GM12878 (cell line): ENCODE data around the gene PSMB8. TPM values are rescaled to one million over a fixed set of nuclear protein-coding genes. Genes with fewer than 3 reads are reported as not detected.

ENCODE experiments used
- ATAC-seq: fragments of 200-7000 bp; cut with Tn5 transposase; 3 replicates; pipeline ENCODE4 v1.9.1; 2020; ENCODE audit warnings: mild to moderate bottlenecking, moderate library complexity
- BruUV-seq: library from RNA; stranded (reverse); fragments of 400-500 nt; replicated peaks from 2 replicates; lab custom pipeline; 2021; lab: Mats Ljungman, UMichigan
- CTCF ChIA-PET: fragments of 300-600 bp; sonication (Branson Sonifier 250); formaldehyde crosslinking; extraction: SDS; loops from one replicate; lab custom pipeline; 2021; ENCODE audit warnings: inconsistent platforms; lab: Yijun Ruan, JAX
- POLR2A ChIA-PET: fragments of 350-600 bp; formaldehyde crosslinking; extraction: SDS; loops from one replicate; lab custom pipeline; 2021; ENCODE audit warnings: inconsistent platforms; lab: Charles Lee
- RAD21 ChIA-PET: fragments of 300-600 bp; sonication (Branson Sonifier 250); formaldehyde crosslinking; loops from one replicate; lab custom pipeline; 2023; ENCODE audit warnings: antibody characterized with exemption; ENCODE audit not compliant: unreplicated experiment; lab: Charles Lee
- SMC1A ChIA-PET: fragments of 300-600 bp; sonication (Branson Sonifier 250); formaldehyde crosslinking; loops from one replicate; lab custom pipeline; 2023; ENCODE audit not compliant: unreplicated experiment, uncharacterized antibody; lab: Charles Lee
- DNase-seq: peaks from one replicate; pipeline ENCODE4 v3.0.0-alpha.2; 2011; ENCODE audit warnings: low read depth, low spot score
- FAIRE-seq: peaks from 3 replicates; lab custom pipeline; 2011; peaks lifted over from hg19 to GRCh38; lab: Jason Lieb, UNC
- H2AFZ ChIP-seq: 2 replicates; pipeline ENCODE4 v1.6.0; 2011; ENCODE audit warnings: low read depth, low read length, control low read depth; ENCODE audit not compliant: control insufficient read depth
- H3K27ac ChIP-seq: 2 replicates; pipeline ENCODE4 v1.5.1; 2011; ENCODE audit warnings: control low read depth; ENCODE audit not compliant: control insufficient read depth, insufficient read depth
- H3K27me3 ChIP-seq, 2 experiments: replicated peaks in 1 of 2; 2 replicates each; pipeline versions ENCODE4 v1.6.0 to v1.6.1; 2011; ENCODE audit warnings: low read length in 1 of 2; ENCODE audit not compliant: control insufficient read depth in 2 of 2, insufficient read depth in 2 of 2
- H3K36me3 ChIP-seq, 2 experiments: 2 replicates each; pipeline ENCODE4 v1.5.1; 2011; ENCODE audit warnings: low read length in 1 of 2; ENCODE audit not compliant: control insufficient read depth in 2 of 2, insufficient read depth in 2 of 2
- H3K4me1 ChIP-seq: 2 replicates; pipeline ENCODE4 v1.6.1; 2011; ENCODE audit warnings: mild to moderate bottlenecking, low read length, moderate library complexity, mixed read lengths; ENCODE audit not compliant: control insufficient read depth, insufficient read depth
- H3K4me2 ChIP-seq: 2 replicates; pipeline ENCODE4 v1.6.0; 2011; ENCODE audit warnings: control low read depth; ENCODE audit not compliant: control insufficient read depth, insufficient read depth
- H3K4me3 ChIP-seq: fragments of 200-600 bp; sonication (generic); 2 replicates; pipeline ENCODE4 v1.5.1; 2016
- H3K79me2 ChIP-seq: 2 replicates; pipeline ENCODE4 v1.6.0; 2011; ENCODE audit warnings: low read length; ENCODE audit not compliant: control insufficient read depth, insufficient read depth
- H3K9ac ChIP-seq: 2 replicates; pipeline ENCODE4 v1.8.0; 2011; ENCODE audit warnings: low read length, control low read depth, mixed read lengths; ENCODE audit not compliant: control insufficient read depth, insufficient read depth
- H3K9me3 ChIP-seq: replicated peaks from 3 replicates; pipeline ENCODE4 v1.5.1; 2011; ENCODE audit warnings: mild to moderate bottlenecking, low read length; ENCODE audit not compliant: control insufficient read depth, insufficient read depth
- H4K20me1 ChIP-seq: 2 replicates; pipeline ENCODE4 v1.6.0; 2011; ENCODE audit not compliant: control insufficient read depth, insufficient read depth
- CHD2 ChIP-seq: IDR thresholded peaks from 2 replicates; pipeline ENCODE4 v1.6.1; 2011; ENCODE audit warnings: low read depth, low read length, improper control_type of control experiment, borderline replicate concordance
- EED ChIP-seq: sonication (generic); IDR thresholded peaks from 2 replicates; pipeline ENCODE4 v1.6.1; 2016; ENCODE audit warnings: antibody characterized with exemption, low read depth
- ETV6 ChIP-seq, 2 experiments: fragments of 450-650 bp in 1 of 2; IDR thresholded peaks in 1 of 2; conservative IDR thresholded peaks in 1 of 2; 2 replicates each; pipeline ENCODE4 v1.6.1; 2014; ENCODE audit warnings: antibody characterized with exemption in 1 of 2, borderline replicate concordance in 1 of 2, low read depth in 1 of 2, mild to moderate bottlenecking in 1 of 2, moderate library complexity in 1 of 2
- EZH2 ChIP-seq: IDR thresholded peaks from 2 replicates; pipeline ENCODE4 v1.6.1; 2012; ENCODE audit warnings: low read depth, mild to moderate bottlenecking, control low read depth, inconsistent platforms, low read length, borderline replicate concordance; ENCODE audit not compliant: control insufficient read depth
- IKZF2 ChIP-seq, 2 experiments: fragments of 450-650 bp; IDR thresholded peaks; 2 replicates each; pipeline ENCODE4 v1.6.1; 2017; ENCODE audit warnings: mild to moderate bottlenecking in 2 of 2, moderate library complexity in 2 of 2
- LARP7 ChIP-seq: fragments of 450-650 bp; IDR thresholded peaks from 2 replicates; pipeline ENCODE4 v1.6.1; 2017; ENCODE audit warnings: mild to moderate bottlenecking
- NFYA ChIP-seq: IDR thresholded peaks from 2 replicates; pipeline ENCODE4 v1.6.1; 2011; ENCODE audit warnings: low read depth, mild to moderate bottlenecking, low read length, improper control_type of control experiment, borderline replicate concordance
- POU2F2 ChIP-seq: IDR thresholded peaks from 3 replicates; pipeline ENCODE4 v1.6.1; 2011; ENCODE audit warnings: low read depth, mild to moderate bottlenecking, low read length, borderline replicate concordance
- RAD21 ChIP-seq: IDR thresholded peaks from 2 replicates; pipeline ENCODE4 v1.6.1; 2011; ENCODE audit warnings: mild to moderate bottlenecking, low read depth, low read length, moderate library complexity; ENCODE audit not compliant: insufficient read depth
- SRF ChIP-seq, 2 experiments: IDR thresholded peaks; 2 replicates each; pipeline ENCODE4 v1.6.1; 2011; ENCODE audit warnings: low read depth in 2 of 2, low read length in 2 of 2, mild to moderate bottlenecking in 1 of 2, moderate library complexity in 1 of 2
- WGBS: methylation state at CpG from one replicate; pipeline ENCODE4 v1.1.6; 2016; ENCODE audit warnings: low lambda C conversion rate; ENCODE audit not compliant: insufficient replicate concordance, insufficient coverage; ENCODE audit errors: missing lambda C conversion rate; 5-methylcytosine and 5-hydroxymethylcytosine counted together
- in situ Hi-C: fragments of 300-500 bp; cut with MboI; formaldehyde crosslinking; loops from 9 replicates; pipeline ENCODE4 v1.14.3; 2018; ENCODE audit warnings: mixed read lengths
- intact Hi-C: fragments of 100-400 bp; cut with micrococcal nuclease; formaldehyde crosslinking; loops from one replicate; pipeline ENCODE4 v1.14.2; 2022; ENCODE audit not compliant: unreplicated experiment
- polyA plus RNA-seq, 11 experiments: library from polyadenylated mRNA; depleted of rRNA in 4 of 11; unstranded in 6 of 11; stranded (reverse) in 5 of 11; fragments of >200 nt; fragmentation: Nextera tagmentation in 4 of 11; fragmentation: Illumina TruSeq in 1 of 11; extraction: Ambion mirVana in 4 of 11; extraction: Trizol in 1 of 11; gene quantifications; 1 replicate in 1 of 11; 2 replicates in 10 of 11; pipeline versions ENCODE4 v1.2.1 to v1.2.3, GENCODE V29; 2011 to 2016; ENCODE audit warnings: inconsistent platforms in 2 of 11, missing spikeins in 2 of 11, low read depth in 1 of 11
- total RNA-seq, 4 experiments: library from RNA; depleted of rRNA in 3 of 4; stranded (reverse); fragments of >200 nt in 3 of 4; fragmentation: Illumina TruSeq in 1 of 4; extraction: Trizol in 1 of 4; gene quantifications; 2 replicates each; pipeline versions ENCODE4 v1.2.1 to v1.2.3, GENCODE V29; 2013 to 2021
- TF ChIP-seq, protein P1 (sequence below): fragments of 450-650 bp; IDR thresholded peaks from 2 replicates; pipeline ENCODE4 v1.6.1; 2016; ENCODE audit warnings: mild to moderate bottlenecking
- TF ChIP-seq, protein P2 (sequence below): fragments of 450-650 bp; IDR thresholded peaks from 2 replicates; pipeline ENCODE4 v1.6.1; 2017; ENCODE audit warnings: mild to moderate bottlenecking, low read depth, inconsistent platforms; ENCODE audit not compliant: poor library complexity, severe bottlenecking
- TF ChIP-seq, protein P3 (sequence below), 3 experiments: IDR thresholded peaks in 2 of 3; conservative IDR thresholded peaks in 1 of 3; 2 replicates each; pipeline ENCODE4 v1.5.1; 2011; ENCODE audit warnings: low read depth in 3 of 3, low read length in 3 of 3, mild to moderate bottlenecking in 3 of 3, control low read depth in 2 of 3, moderate library complexity in 2 of 3, inconsistent platforms in 1 of 3, mixed read lengths in 1 of 3; ENCODE audit not compliant: control insufficient read depth in 2 of 3, insufficient read depth in 1 of 3; ENCODE audit errors: extremely low read depth in 1 of 3

The PSMB8 gene
- total and polyA plus RNA-seq, 10 of the 15 experiments (the other 5 are each of a cell fraction or from before 2014, with no cell fraction given) = 304 to 557 (median 379) TPM

DNA sequence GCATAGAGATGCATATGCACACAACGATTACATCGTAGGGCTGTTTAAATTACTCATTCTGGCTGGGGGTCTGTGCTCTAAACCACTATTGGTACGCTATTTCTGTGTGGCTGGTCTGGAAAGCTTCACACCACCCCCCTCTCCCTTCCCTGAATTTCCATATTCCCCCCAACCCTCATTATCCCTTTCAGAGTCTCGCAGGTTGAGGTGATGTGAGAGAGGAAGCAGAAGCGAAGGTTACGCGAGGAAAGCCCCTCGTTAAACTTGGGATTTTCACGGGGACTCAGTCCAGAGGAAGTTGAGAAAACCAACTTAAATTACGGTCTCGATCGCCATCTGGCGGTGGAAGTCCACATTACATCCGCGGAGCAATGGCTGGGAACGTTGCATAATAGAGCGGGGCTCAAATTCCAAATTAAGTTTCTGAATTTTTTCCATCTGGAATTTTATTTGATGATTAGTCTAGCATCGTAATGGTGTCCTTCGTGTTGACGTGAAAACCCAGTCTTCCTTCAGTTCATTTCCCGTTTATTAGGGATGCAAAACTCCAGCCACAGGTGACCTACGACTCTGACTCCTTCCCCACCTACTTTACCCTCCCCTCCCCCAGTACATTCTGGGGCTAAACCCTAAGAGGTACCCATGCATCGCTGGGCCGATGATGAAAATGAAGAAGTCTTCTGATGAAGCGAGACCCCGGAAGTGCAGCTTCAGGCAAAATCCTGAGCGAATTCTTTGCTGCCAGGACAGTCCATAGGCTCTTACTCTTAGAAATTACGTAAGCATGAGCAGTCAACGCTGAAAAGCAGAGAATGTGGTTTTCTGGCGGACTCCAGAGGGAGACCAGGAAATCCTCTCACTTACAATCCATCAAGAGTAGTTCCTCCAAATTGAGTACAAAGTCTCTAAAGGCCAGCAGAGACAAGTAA, 46.7 kb downstream of the PSMB8 start:
- Histone ChIP-seq H3K79me2 (no peaks in the 10 kb centered on the region), H3K27me3 (peaks cover 0 to 5% of the 10 kb centered on the region in 2 experiments; a peak in 2 of 4 replicates), H3K4me1 (peaks cover 19% of the 10 kb centered on the region), H2AFZ (peak overlapping the region; percentile 90), H3K4me2 (peak overlapping the region; percentile 93), H4K20me1 (no peaks in the 10 kb centered on the region), H3K36me3 (no peaks in the 10 kb centered on the region), H3K9me3 (no peaks in the 10 kb centered on the region; the same call in 1 of the 3 replicates), H3K27ac (peak overlapping the region; percentile 32), H3K4me3 (peak overlapping the region; percentile 29; the same call in 1 of the 2 replicates), H3K9ac (peak overlapping the region; percentile 47; the same call in 1 of the 2 replicates)
- intact Hi-C loops = loop anchor here (1.0 to 5.0 kb wide), 3 partner anchors 71 to 550 kb away; no protein-coding TSS in a partner anchor
- CTCF ChIA-PET = interaction anchor here (0.6 to 2.3 kb wide), 19 partner anchors 9 to 616 kb away, joined by 3 to 23 read pairs (median 4); partner anchors contain the start of gene TAP2
- DNase-seq = no peak
- BruUV-seq = no TSS peak
- 1% methylated on average over 30 of the region's 30 CpGs for WGBS
- ATAC-seq = peak; percentile 89
- POLR2A ChIA-PET = interaction anchor here (0.6 kb wide), 1 partner anchor 99 kb away, joined by 3 read pairs; no protein-coding TSS in a partner anchor
- in situ Hi-C loops = no loop called here
- FAIRE-seq = peak; percentile 75
- RAD21 ChIA-PET = interaction anchor here (0.8 to 4.3 kb wide), 9 partner anchors 10 to 383 kb away, joined by 3 to 26 read pairs (median 4); partner anchors contain the start of gene HLA-DOB
- SMC1A ChIA-PET = interaction anchor here (0.8 to 7.4 kb wide), 12 partner anchors 10 to 382 kb away, joined by 3 to 53 read pairs (median 6); no protein-coding TSS in a partner anchor
- no peak for TF ChIP-seq SRF (IDR thresholded peaks at IDR 0.05; ENCODE audit: low read depth in 2 of 2, low read length in 2 of 2)
- peak; percentile 52 for TF ChIP-seq EED
- peak; percentile 60; the same call in 1 of the 3 replicates for TF ChIP-seq POU2F2
- TF ChIP-seq, protein P1, sequence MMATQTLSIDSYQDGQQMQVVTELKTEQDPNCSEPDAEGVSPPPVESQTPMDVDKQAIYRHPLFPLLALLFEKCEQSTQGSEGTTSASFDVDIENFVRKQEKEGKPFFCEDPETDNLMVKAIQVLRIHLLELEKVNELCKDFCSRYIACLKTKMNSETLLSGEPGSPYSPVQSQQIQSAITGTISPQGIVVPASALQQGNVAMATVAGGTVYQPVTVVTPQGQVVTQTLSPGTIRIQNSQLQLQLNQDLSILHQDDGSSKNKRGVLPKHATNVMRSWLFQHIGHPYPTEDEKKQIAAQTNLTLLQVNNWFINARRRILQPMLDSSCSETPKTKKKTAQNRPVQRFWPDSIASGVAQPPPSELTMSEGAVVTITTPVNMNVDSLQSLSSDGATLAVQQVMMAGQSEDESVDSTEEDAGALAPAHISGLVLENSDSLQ = no peak
- no peak; a peak in 1 of 4 replicates for TF ChIP-seq ETV6 (conservative IDR thresholded peaks at IDR 0.05 in 1 of 2, IDR thresholded peaks at IDR 0.05 in 1 of 2; ENCODE audit: borderline replicate concordance in 1 of 2, low read depth in 1 of 2)
- peak; percentile 74 for TF ChIP-seq RAD21
- no peak for TF ChIP-seq NFYA
- TF ChIP-seq, protein P2, sequence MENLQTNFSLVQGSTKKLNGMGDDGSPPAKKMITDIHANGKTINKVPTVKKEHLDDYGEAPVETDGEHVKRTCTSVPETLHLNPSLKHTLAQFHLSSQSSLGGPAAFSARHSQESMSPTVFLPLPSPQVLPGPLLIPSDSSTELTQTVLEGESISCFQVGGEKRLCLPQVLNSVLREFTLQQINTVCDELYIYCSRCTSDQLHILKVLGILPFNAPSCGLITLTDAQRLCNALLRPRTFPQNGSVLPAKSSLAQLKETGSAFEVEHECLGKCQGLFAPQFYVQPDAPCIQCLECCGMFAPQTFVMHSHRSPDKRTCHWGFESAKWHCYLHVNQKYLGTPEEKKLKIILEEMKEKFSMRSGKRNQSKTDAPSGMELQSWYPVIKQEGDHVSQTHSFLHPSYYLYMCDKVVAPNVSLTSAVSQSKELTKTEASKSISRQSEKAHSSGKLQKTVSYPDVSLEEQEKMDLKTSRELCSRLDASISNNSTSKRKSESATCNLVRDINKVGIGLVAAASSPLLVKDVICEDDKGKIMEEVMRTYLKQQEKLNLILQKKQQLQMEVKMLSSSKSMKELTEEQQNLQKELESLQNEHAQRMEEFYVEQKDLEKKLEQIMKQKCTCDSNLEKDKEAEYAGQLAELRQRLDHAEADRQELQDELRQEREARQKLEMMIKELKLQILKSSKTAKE = peak; percentile 57
- TF ChIP-seq IKZF2 (IDR thresholded peaks at IDR 0.05) = peak; percentile 77 to 80
- no peak for TF ChIP-seq LARP7
- 0 out of 2 replicates have a peak, but pooled peaks have one; percentile 6 for TF ChIP-seq CHD2
- TF ChIP-seq, protein P3, sequence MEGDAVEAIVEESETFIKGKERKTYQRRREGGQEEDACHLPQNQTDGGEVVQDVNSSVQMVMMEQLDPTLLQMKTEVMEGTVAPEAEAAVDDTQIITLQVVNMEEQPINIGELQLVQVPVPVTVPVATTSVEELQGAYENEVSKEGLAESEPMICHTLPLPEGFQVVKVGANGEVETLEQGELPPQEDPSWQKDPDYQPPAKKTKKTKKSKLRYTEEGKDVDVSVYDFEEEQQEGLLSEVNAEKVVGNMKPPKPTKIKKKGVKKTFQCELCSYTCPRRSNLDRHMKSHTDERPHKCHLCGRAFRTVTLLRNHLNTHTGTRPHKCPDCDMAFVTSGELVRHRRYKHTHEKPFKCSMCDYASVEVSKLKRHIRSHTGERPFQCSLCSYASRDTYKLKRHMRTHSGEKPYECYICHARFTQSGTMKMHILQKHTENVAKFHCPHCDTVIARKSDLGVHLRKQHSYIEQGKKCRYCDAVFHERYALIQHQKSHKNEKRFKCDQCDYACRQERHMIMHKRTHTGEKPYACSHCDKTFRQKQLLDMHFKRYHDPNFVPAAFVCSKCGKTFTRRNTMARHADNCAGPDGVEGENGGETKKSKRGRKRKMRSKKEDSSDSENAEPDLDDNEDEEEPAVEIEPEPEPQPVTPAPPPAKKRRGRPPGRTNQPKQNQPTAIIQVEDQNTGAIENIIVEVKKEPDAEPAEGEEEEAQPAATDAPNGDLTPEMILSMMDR (IDR thresholded peaks at IDR 0.05 in 2 of 3, conservative IDR thresholded peaks at IDR 0.05 in 1 of 3; ENCODE audit: control insufficient read depth in 2 of 3, extremely low read depth in 1 of 3, insufficient read depth in 1 of 3, low read depth in 3 of 3, low read length in 3 of 3) = peak; percentile 69 to 89 (median 86)
- no peak for TF ChIP-seq EZH2
